ENCODE results near the gene TXNRD3. TPM values are rescaled to one million over a fixed set of nuclear protein-coding genes. Genes with fewer than 3 reads are reported as not detected.

TXNRD3 gene
- total RNA-seq, 6 experiments from 2014 or later, result 6.8 to 8.4 (median 7.4) TPM

GRCh38 chr3:126582311-126582710 is 72.6 kb downstream of the TXNRD3 start:
- no peak overlapping the region for H3K27ac Mint-ChIP-seq
- no peaks in the 10 kb centered on the region; the same call in 1 of the 2 replicates for H3K9me3 Mint-ChIP-seq
- no peaks in the 10 kb centered on the region for H3K36me3 Mint-ChIP-seq (ENCODE audit: low read depth)
- no peak for DNase-seq
- H3K4me1 Mint-ChIP-seq (ENCODE audit: low read depth), result no peaks in the 10 kb centered on the region
- H3K4me3 Mint-ChIP-seq, result no peak overlapping the region
- TF ChIP-seq, protein P1, sequence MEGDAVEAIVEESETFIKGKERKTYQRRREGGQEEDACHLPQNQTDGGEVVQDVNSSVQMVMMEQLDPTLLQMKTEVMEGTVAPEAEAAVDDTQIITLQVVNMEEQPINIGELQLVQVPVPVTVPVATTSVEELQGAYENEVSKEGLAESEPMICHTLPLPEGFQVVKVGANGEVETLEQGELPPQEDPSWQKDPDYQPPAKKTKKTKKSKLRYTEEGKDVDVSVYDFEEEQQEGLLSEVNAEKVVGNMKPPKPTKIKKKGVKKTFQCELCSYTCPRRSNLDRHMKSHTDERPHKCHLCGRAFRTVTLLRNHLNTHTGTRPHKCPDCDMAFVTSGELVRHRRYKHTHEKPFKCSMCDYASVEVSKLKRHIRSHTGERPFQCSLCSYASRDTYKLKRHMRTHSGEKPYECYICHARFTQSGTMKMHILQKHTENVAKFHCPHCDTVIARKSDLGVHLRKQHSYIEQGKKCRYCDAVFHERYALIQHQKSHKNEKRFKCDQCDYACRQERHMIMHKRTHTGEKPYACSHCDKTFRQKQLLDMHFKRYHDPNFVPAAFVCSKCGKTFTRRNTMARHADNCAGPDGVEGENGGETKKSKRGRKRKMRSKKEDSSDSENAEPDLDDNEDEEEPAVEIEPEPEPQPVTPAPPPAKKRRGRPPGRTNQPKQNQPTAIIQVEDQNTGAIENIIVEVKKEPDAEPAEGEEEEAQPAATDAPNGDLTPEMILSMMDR (IDR thresholded peaks at IDR 0.05), result no peak
- H3K27me3 Mint-ChIP-seq (ENCODE audit: insufficient read depth), result peaks cover 21% of the 10 kb centered on the region

DNA sequence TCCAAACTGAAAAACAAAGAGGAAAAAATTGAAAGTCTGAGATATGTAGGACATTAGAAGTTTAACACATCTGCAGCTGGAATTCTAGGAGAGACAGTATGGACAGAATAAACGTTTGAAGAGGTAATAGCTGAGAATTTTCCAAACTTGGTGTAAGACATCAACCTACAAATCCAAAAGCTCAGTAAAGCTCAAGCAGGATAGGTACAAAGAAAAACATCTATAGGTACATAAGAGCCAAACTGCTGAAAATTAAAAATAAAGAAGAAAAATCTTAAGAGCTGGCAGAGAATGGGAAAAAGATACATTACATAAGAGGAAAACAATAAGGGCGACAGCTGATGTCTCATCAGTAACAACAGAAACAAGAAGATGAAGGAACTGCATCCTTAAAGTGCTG is 73.4 kb downstream of the TXNRD3 start:
- H3K27ac Mint-ChIP-seq, result no peak overlapping the region
- H3K36me3 Mint-ChIP-seq (ENCODE audit: low read depth), result no peaks in the 10 kb centered on the region
- H3K9me3 Mint-ChIP-seq, result no peaks in the 10 kb centered on the region
- TF ChIP-seq, protein P1 (IDR thresholded peaks at IDR 0.05), result no peak
- H3K4me1 Mint-ChIP-seq (ENCODE audit: low read depth), result no peaks in the 10 kb centered on the region
- no peak for DNase-seq
- H3K27me3 Mint-ChIP-seq (ENCODE audit: insufficient read depth), result peaks cover 25% of the 10 kb centered on the region
- no peak overlapping the region for H3K4me3 Mint-ChIP-seq

- H3K36me3 Mint-ChIP-seq (ENCODE audit: low read depth), result no peaks in the 10 kb centered on the region
- no peaks in the 10 kb centered on the region for H3K9me3 Mint-ChIP-seq
- H3K4me1 Mint-ChIP-seq (ENCODE audit: low read depth), result no peaks in the 10 kb centered on the region
- peaks cover 31% of the 10 kb centered on the region for H3K27me3 Mint-ChIP-seq (ENCODE audit: insufficient read depth)
- H3K4me3 Mint-ChIP-seq, result no peak overlapping the region
- TF ChIP-seq, protein P1 (IDR thresholded peaks at IDR 0.05), result no peak
- no peak overlapping the region for H3K27ac Mint-ChIP-seq
- no peak for DNase-seq
Observed at GRCh38 chr3:126580746-126581145, 74.2 kb downstream of the TXNRD3 start.

GRCh38 chr3:126578702-126579101 is 76.2 kb downstream of the TXNRD3 start:
- H3K36me3 Mint-ChIP-seq (ENCODE audit: low read depth), result no peaks in the 10 kb centered on the region
- DNase-seq, result no peak
- no peaks in the 10 kb centered on the region for H3K9me3 Mint-ChIP-seq
- H3K27ac Mint-ChIP-seq, result no peak overlapping the region
- no peaks in the 10 kb centered on the region for H3K4me1 Mint-ChIP-seq (ENCODE audit: low read depth)
- peaks cover 41% of the 10 kb centered on the region for H3K27me3 Mint-ChIP-seq (ENCODE audit: insufficient read depth)
- no peak overlapping the region for H3K4me3 Mint-ChIP-seq
- TF ChIP-seq, protein P1 (IDR thresholded peaks at IDR 0.05), result no peak

GRCh38 chr3:126577261-126577660 is 77.7 kb downstream of the TXNRD3 start:
- TF ChIP-seq, protein P1 (IDR thresholded peaks at IDR 0.05), result no peak
- Mint-ChIP-seq H3K4me1 (ENCODE audit: low read depth) (no peaks in the 10 kb centered on the region), H3K36me3 (ENCODE audit: low read depth) (no peaks in the 10 kb centered on the region), H3K4me3 (no peak overlapping the region), H3K27ac (no peak overlapping the region), H3K9me3 (no peaks in the 10 kb centered on the region), H3K27me3 (ENCODE audit: insufficient read depth) (peaks cover 52% of the 10 kb centered on the region)
- DNase-seq, result no peak
